Measurements from ENCODE around the gene ROBO4. TPM values are rescaled to one million over a fixed set of nuclear protein-coding genes. Genes with fewer than 3 reads are reported as not detected.
A peak's percentile ranks its signal among the peaks of the same experiment; 100 is the strongest.

Gene ROBO4
- total and polyA plus RNA-seq, 5 experiments from 2014 or later = 0.04 TPM; not detected in 4

DNA sequence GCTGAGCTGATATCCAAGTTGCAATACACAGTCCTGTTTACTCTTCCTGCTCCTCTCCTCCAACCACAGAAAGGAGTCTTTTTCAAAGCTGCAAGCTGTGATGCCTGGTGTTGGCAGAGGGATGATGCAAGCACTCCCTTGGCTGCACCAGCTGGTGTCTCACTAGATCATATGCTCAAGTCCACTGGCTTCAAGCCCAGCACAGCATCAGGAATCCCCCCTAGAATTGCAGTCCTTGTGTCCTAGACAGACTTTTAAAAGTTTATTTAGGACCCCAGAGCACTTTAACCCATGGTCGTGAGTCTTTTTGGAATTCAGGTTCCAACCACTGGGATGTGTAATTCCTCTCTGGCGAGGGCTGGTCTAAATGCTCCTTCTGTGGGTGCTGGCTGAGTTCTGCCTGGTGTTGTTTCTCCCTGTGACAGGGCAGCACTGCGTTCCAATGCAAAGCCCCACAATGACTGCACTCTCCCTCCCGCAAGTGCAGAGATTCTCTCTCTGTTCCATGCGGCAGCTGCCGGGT lies 19.5 kb upstream of the ROBO4 start:
- ATAC-seq = no peak
- peak overlapping the region in 2 of 10 donors; percentile 9 to 47 for H3K27ac Mint-ChIP-seq
- DNase-seq = no peak
- H3K4me3 Mint-ChIP-seq = no peak overlapping the region
- H3K9me3 Mint-ChIP-seq = peaks cover 0 to 6% (median 0%) of the 10 kb centered on the region in 9 donors
- H3K4me1 Mint-ChIP-seq = peaks cover under 1 to 13% (median 10%) of the 10 kb centered on the region in 4 donors
- H3K27me3 Mint-ChIP-seq = peaks cover 0 to 11% (median 0%) of the 10 kb centered on the region in 5 donors
- peaks cover 0 to under 1% (median 0%) of the 10 kb centered on the region in 3 donors for H3K36me3 Mint-ChIP-seq
- POLR2A ChIA-PET = interaction anchor here (1.4 kb wide), 1 partner anchor 194 kb away, joined by 6 read pairs; the partner anchor contains the start of gene TMEM218

DNA sequence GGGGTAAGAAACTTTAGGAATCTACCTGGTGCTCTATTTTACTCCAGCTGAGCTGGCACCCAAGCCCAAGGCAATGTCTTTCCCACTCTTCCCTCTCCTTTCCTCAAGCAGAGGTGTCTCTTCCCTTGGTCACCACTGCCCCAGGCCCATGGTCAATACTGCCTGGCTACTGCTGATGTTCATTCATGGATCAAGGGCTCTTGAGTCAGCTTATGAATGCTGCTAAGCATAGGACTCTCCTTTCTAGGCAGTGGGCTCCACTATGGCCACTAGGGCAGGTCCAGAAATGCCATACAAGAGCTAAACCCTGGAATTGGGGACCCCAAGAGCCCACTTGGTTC lies 18.7 kb upstream of the ROBO4 start:
- Mint-ChIP-seq H3K4me1 (peaks cover 0 to 8% (median 5%) of the 10 kb centered on the region in 4 donors), H3K27ac (no peak overlapping the region), H3K27me3 (peaks cover 0 to 14% (median 0%) of the 10 kb centered on the region in 5 donors), H3K36me3 (peaks cover 0 to 7% (median 6%) of the 10 kb centered on the region in 3 donors), H3K9me3 (peaks cover 0 to 13% (median 7%) of the 10 kb centered on the region in 9 donors), H3K4me3 (no peak overlapping the region)
- DNase-seq = no peak
- POLR2A ChIA-PET = interaction anchor here (0.9 to 1.4 kb wide), 2 partner anchors 37 to 195 kb away, joined by 6 to 7 read pairs; partner anchors contain the start of genes CCDC15 and TMEM218
- ATAC-seq = no peak

DNA sequence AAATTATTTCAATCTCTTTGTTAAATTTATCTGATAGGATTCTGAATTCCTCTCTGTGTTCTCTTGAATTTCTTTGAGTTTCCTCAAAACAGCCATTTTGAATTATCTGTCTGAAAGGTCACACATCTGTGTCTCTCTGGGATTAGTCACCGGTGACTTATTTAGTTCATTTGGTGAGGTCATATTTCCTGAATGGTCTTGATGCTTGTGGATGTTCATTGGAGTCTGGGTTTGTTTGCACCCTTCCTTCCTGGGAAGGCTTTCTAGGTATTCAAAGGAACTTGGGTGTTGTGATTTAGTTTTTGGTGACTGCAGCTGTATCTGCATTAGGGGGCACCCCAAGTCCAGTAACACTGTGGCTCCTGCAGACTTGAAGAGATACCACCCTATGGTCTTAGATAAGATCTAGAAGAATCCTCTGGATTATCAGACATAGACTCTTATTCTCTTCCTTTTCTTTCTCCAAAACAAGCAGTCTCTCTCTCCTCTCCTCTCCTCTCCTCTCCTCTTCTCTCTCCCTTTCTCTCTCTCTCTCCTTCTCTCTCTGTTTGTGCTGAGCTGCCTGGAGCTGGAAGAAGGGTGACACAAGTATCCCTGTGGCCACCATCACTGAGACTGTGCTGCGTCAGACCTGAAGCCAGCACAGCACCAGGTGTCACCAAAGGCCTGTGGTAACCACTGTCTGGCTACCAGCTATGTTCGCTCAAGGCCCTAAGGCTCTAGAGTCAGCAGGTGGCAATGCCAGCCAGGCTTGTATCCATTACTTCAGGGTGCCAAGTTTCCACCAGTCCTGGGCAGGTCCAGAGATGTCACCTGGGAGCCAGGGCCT lies 18.1 kb upstream of the ROBO4 start:
- Mint-ChIP-seq H3K36me3 (peaks cover 0 to 7% (median 6%) of the 10 kb centered on the region in 3 donors), H3K4me1 (peaks cover 0 to 8% (median 4%) of the 10 kb centered on the region in 4 donors), H3K27ac (peak overlapping the region in 1 of 10 donors; percentile 27), H3K9me3 (peaks cover 0 to 13% (median 7%) of the 10 kb centered on the region in 9 donors), H3K4me3 (no peak overlapping the region), H3K27me3 (peaks cover 0 to 14% (median 0%) of the 10 kb centered on the region in 5 donors)
- ATAC-seq (peak in 1 of 2 donors; percentile 26), DNase-seq (peak in 1 of 10 donors; percentile 24)
- POLR2A ChIA-PET = interaction anchor here (0.9 to 1.4 kb wide), 2 partner anchors 38 to 196 kb away, joined by 6 to 7 read pairs; partner anchors contain the start of genes CCDC15 and TMEM218

DNA sequence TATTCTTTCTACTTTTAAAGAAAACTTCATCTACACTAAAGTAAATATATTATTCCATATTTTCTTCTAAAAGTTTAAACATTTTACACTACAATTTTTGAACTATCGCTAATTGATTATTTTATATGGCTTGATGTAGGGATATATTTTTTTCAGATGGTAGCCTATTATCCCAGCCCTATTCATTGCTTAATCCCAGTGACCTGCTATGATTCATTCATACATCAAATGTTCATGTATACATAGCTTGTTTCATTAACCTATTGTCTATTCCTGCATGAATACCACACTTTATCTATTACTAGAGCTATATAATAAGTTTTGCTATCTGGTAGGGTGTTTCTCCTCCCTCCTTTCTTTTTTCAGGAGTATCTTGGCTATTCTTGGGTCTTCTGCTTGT lies 5.0 kb upstream of the ROBO4 start:
- Mint-ChIP-seq H3K36me3 (no peaks in the 10 kb centered on the region), H3K4me1 (peaks cover 0 to 5% (median 4%) of the 10 kb centered on the region in 4 donors), H3K9me3 (no peaks in the 10 kb centered on the region), H3K27me3 (peaks cover 10 to 30% (median 17%) of the 10 kb centered on the region in 5 donors), H3K27ac (no peak overlapping the region), H3K4me3 (no peak overlapping the region)
- POLR2A ChIA-PET = interaction anchor here (0.6 kb wide), 1 partner anchor 24 kb away, joined by 4 read pairs; no protein-coding TSS in a partner anchor
- no peak for ATAC-seq
- DNase-seq = no peak

DNA sequence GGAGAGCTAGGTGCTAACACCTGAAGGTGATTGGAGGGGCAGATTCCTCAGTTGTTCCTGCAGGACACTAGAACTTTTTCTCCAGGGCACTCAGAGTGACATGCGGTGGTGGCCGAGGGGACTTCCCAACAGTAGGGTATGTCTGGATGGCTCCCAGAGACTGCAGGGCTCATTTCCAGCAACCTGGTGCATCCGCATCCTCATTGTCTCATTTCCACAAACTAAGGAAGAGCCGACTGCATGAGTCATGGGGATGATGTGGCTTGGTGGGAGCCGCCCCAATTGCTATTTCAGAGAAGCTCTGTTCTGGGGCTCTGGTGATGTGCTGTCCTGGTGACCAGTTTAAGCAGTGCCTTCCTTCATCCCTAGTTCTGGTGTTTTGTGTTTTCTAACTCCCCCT lies 2.8 kb upstream of the ROBO4 start:
- ATAC-seq = no peak
- H3K36me3 Mint-ChIP-seq = no peaks in the 10 kb centered on the region
- H3K27ac Mint-ChIP-seq = no peak overlapping the region
- no peak overlapping the region for H3K4me3 Mint-ChIP-seq
- H3K4me1 Mint-ChIP-seq = peaks cover 0 to 10% (median 8%) of the 10 kb centered on the region in 4 donors
- no peak for DNase-seq
- H3K27me3 Mint-ChIP-seq = peaks cover 10 to 30% (median 11%) of the 10 kb centered on the region in 5 donors
- H3K9me3 Mint-ChIP-seq = no peaks in the 10 kb centered on the region
- POLR2A ChIA-PET = no interaction called here

DNA sequence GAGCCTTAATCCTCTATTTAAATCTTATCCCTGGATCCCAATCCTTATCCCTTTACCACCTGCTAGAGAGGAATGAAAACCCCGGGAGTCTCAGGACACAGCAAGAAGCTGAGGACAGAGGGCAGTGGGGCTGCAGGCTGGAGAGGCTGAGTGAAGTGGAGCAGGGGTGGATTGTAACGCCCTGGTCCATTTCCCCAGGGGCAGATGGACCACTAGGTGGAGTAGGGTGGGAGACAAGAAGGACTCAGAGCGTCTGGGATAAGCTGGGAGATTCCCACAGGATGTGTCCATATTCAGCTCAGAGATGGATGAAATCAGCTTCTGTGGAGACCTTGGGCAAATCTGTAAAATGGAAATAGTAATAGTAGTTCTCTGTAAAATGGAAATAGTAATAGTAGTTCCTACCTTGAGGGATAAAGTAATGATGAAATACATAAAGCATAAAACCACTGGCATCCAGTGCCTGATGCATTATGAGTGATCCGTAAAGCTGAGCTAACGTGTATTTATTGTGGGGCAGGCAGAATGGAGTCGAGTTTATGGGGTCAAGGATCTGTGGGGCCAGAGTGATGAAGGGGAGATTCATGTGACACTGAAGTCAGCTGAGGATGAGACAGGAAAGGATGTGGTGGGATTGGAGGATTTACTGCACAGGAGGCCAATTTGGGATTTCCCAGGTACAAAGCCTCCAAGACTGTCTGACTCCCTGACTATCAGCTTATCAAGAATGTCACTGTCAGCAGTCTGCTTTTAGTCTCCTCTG lies 1.9 kb upstream of the ROBO4 start:
- DNase-seq = no peak
- no peaks in the 10 kb centered on the region for H3K36me3 Mint-ChIP-seq
- peak overlapping the region in 1 of 10 donors; percentile 26 for H3K27ac Mint-ChIP-seq
- peaks cover 8 to 23% (median 11%) of the 10 kb centered on the region in 5 donors for H3K27me3 Mint-ChIP-seq
- POLR2A ChIA-PET = no interaction called here
- H3K4me3 Mint-ChIP-seq = no peak overlapping the region
- H3K9me3 Mint-ChIP-seq = no peaks in the 10 kb centered on the region
- H3K4me1 Mint-ChIP-seq = peaks cover 0 to 13% (median 8%) of the 10 kb centered on the region in 4 donors
- no peak for ATAC-seq

DNA sequence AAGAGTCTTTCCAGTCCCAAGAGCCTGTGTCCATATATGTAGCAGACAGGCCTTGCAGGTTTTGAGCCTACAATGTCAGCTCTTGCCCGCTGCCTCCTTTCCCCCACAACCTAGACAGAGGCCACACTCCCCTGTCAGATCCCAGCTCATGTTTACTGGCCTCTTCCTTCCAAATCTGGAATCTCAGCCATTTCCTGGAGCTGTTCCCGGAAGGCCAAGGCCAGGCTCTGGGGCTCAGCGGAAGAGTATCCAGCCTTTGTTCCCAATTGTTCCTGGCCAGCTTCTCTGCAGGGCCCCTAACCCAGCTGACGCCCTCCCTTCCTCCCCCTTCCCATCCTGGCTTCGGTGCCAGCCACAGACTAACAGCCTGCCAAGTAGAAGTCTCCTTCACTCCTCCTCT lies 1.0 kb upstream of the ROBO4 start:
- POLR2A ChIA-PET = no interaction called here
- H3K4me1 Mint-ChIP-seq = peaks cover 0 to 13% (median 8%) of the 10 kb centered on the region in 4 donors
- H3K4me3 Mint-ChIP-seq = no peak overlapping the region
- H3K36me3 Mint-ChIP-seq = no peaks in the 10 kb centered on the region
- DNase-seq (no peak), ATAC-seq (no peak)
- H3K27me3 Mint-ChIP-seq = peaks cover 8 to 20% (median 11%) of the 10 kb centered on the region in 5 donors
- no peaks in the 10 kb centered on the region for H3K9me3 Mint-ChIP-seq
- peak overlapping the region in 2 of 10 donors; percentile 1 to 43 for H3K27ac Mint-ChIP-seq

DNA sequence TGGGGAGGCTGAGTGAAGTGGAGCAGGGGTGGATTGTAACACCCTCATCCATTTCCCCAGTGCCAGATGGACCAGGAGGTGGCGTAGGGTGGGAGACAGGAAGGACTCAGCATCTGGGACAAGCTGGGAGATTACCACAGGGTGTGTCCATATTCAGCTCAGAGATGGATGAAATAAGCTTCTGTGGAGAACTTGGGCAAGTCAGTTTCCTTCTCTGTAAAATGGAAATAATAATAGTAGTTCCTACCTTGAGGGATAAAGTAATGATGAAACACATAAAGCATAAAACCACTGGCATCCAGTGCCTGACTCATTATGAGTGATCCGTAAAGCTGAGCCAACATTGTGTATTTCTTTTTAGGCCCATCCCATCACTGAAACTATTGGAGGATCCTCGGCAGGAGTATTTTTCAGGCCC lies 607 bp upstream of the ROBO4 start:
- H3K27ac Mint-ChIP-seq = peak overlapping the region in 3 of 10 donors; percentile 1 to 87 (median 49)
- POLR2A ChIA-PET = no interaction called here
- DNase-seq (no peak), ATAC-seq (no peak)
- no peaks in the 10 kb centered on the region for H3K36me3 Mint-ChIP-seq
- peaks cover 8 to 20% (median 11%) of the 10 kb centered on the region in 5 donors for H3K27me3 Mint-ChIP-seq
- H3K4me1 Mint-ChIP-seq = peaks cover under 1 to 14% (median 9%) of the 10 kb centered on the region in 4 donors
- H3K4me3 Mint-ChIP-seq = no peak overlapping the region
- no peaks in the 10 kb centered on the region for H3K9me3 Mint-ChIP-seq

DNA sequence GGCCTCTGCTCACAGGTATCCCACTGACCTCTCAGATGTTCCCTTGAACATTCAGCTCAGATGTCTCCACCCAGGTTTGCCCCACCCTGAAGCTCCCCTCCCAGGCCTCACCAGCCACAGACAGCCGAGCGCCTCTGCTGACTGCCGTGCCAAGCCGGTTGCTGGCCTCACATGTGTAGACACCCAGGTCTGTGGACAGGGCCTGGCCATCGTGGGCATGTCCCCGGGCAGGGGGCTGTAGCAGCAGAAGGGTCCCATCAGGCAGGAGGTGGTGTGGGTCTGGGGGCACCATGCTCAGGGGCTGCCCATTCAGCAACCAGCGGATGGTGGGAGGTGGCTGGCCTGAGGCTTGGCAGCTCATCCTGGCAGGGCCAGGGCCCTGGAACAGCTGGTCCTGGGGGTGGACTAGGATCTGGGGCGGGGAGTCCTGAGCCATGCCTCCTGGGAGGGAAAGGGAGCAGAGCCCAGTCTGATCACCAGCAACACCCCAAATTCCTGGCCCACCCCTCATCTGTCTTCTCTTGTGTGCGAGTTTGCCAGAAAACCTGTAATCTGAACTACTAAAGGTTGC lies 759 bp downstream of the ROBO4 start:
- H3K4me1 Mint-ChIP-seq = peaks cover 7 to 17% (median 10%) of the 10 kb centered on the region in 4 donors
- no peak overlapping the region for H3K27ac Mint-ChIP-seq
- ATAC-seq (no peak), DNase-seq (no peak)
- H3K9me3 Mint-ChIP-seq = no peaks in the 10 kb centered on the region
- POLR2A ChIA-PET = no interaction called here
- peaks cover 8 to 20% (median 11%) of the 10 kb centered on the region in 5 donors for H3K27me3 Mint-ChIP-seq
- no peaks in the 10 kb centered on the region for H3K36me3 Mint-ChIP-seq
- H3K4me3 Mint-ChIP-seq = no peak overlapping the region

DNA sequence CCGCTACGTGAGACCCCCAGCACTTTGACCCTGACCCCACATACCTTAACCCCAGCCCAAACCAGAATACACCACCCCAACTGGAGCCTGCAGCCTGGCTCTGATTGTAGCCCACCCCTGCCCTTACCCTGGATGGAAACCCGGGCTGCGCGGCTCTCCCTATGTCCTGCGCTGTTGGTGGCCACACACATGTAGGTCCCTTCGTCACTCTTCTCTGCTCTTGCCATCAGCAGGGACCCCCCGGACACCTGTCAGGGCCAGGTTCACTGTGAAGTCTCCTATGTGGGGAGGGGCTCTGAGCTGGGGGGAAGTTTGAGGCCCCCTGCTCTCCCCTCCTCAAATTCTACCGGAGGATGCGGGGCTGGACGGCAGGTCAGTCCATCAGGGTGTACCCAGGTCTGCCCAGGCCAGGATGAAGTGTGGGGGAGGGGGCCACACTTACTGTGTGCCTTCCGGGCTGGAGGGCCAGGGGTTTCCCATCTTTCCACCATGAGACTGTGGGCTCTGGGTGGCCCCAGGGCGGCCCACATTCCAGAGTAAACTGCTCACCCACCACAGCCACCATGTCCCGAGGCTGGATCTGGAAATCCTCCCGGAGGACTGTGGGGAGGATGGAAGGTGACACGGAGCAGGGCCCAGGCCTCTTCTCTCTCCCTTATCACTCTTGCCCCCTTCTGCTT lies 1.5 kb downstream of the ROBO4 start:
- ATAC-seq = no peak
- H3K27me3 Mint-ChIP-seq = peaks cover 8 to 18% (median 11%) of the 10 kb centered on the region in 5 donors
- H3K4me1 Mint-ChIP-seq = peaks cover 7 to 17% (median 10%) of the 10 kb centered on the region in 4 donors
- no peaks in the 10 kb centered on the region for H3K36me3 Mint-ChIP-seq
- peak overlapping the region in 2 of 10 donors; percentile 34 to 39 for H3K27ac Mint-ChIP-seq
- no peak for DNase-seq
- POLR2A ChIA-PET = no interaction called here
- no peak overlapping the region for H3K4me3 Mint-ChIP-seq
- H3K9me3 Mint-ChIP-seq = no peaks in the 10 kb centered on the region

DNA sequence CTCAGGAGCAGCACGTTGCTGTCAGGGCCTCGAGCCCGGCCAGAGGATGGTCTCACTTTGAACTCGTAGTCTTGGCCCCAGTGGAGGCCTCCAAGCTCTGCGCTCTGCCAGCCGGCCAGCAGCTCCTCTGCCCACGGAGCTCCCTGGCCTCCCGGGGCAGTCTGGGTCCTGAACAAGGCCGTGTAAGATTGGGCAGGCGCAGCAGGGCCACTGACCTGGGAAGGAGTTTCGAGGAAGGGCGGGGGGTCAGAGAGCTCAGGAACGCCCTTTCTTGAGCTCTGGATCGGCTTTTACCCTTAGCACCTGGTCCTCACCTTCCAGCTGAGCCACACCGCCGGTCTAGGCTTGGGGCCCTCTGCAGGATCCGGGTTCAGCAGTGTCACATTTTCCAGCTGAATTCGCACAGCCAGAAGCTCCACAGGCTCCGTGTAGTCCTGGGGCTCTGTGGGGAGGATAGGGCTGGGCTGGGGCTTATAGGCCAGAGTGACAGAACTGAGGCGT lies 2.1 kb downstream of the ROBO4 start:
- Mint-ChIP-seq H3K4me1 (peaks cover 7 to 17% (median 10%) of the 10 kb centered on the region in 4 donors), H3K9me3 (no peaks in the 10 kb centered on the region), H3K36me3 (no peaks in the 10 kb centered on the region), H3K4me3 (no peak overlapping the region), H3K27ac (no peak overlapping the region), H3K27me3 (peaks cover 6 to 13% (median 11%) of the 10 kb centered on the region in 5 donors)
- ATAC-seq = no peak
- no peak for DNase-seq
- POLR2A ChIA-PET = no interaction called here

Data from naive thymus-derived CD8-positive, alpha-beta T cell (primary cell).